IMR-90 (cell line): Measurements from ENCODE around the gene NRP1.

Experiments used
- RFX5 ChIP-seq: IDR thresholded peaks from 2 replicates; pipeline ENCODE4 v1.8.0; 2012; ENCODE audit warnings: low read depth, mild to moderate bottlenecking, low read length, moderate library complexity
- TF ChIP-seq, protein P1 (sequence below): conservative IDR thresholded peaks from 2 replicates; pipeline ENCODE4 v1.5.1; 2012; ENCODE audit warnings: mild to moderate bottlenecking, low read depth, low read length, improper control_type of control experiment

- TF ChIP-seq RFX5: no peak
- TF ChIP-seq, protein P1, sequence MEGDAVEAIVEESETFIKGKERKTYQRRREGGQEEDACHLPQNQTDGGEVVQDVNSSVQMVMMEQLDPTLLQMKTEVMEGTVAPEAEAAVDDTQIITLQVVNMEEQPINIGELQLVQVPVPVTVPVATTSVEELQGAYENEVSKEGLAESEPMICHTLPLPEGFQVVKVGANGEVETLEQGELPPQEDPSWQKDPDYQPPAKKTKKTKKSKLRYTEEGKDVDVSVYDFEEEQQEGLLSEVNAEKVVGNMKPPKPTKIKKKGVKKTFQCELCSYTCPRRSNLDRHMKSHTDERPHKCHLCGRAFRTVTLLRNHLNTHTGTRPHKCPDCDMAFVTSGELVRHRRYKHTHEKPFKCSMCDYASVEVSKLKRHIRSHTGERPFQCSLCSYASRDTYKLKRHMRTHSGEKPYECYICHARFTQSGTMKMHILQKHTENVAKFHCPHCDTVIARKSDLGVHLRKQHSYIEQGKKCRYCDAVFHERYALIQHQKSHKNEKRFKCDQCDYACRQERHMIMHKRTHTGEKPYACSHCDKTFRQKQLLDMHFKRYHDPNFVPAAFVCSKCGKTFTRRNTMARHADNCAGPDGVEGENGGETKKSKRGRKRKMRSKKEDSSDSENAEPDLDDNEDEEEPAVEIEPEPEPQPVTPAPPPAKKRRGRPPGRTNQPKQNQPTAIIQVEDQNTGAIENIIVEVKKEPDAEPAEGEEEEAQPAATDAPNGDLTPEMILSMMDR: no peak
Measured at GRCh38 chr10:33328253-33328652, 6.2 kb downstream of the NRP1 start.
